HEK293 (cell line): Measurements from ENCODE around the gene CD93.

Experiments
- CTCF ChIA-PET: fragments of 350-600 bp; formaldehyde crosslinking; extraction: SDS; loops from one replicate; lab custom pipeline; 2021; ENCODE audit warnings: antibody characterized with exemption; lab: Yijun Ruan, JAX
- POLR2A ChIA-PET: fragments of 300-600 bp; formaldehyde crosslinking; extraction: SDS; loops from one replicate; lab custom pipeline; 2020; ENCODE audit warnings: antibody characterized with exemption, inconsistent platforms; lab: Yijun Ruan, JAX
- H3K27ac ChIP-seq: fragments of 200-500 bp; sonication (Bioruptor generic); 2 replicates; pipeline ENCODE4 v1.5.1; 2014; ENCODE audit warnings: low read depth, low read length, control low read depth, inconsistent platforms; ENCODE audit errors: extremely low read depth
- H3K36me3 ChIP-seq, 2 experiments: fragments of 200-500 bp in 1 of 2; sonication (Bioruptor generic) in 1 of 2; 1 replicate in 1 of 2; 2 replicates in 1 of 2; pipeline ENCODE4 v1.5.1; 2014 to 2017; ENCODE audit warnings: inconsistent platforms in 2 of 2, low read length in 2 of 2; ENCODE audit not compliant: control insufficient read depth in 2 of 2, insufficient read depth in 1 of 2
- H3K4me1 ChIP-seq: fragments of 200-500 bp; sonication (Bioruptor generic); 2 replicates; pipeline ENCODE4 v1.5.1; 2014; ENCODE audit warnings: mild to moderate bottlenecking, low read length, inconsistent platforms; ENCODE audit not compliant: control insufficient read depth, insufficient read depth
- H3K4me3 ChIP-seq: 2 replicates; pipeline ENCODE4 v1.5.1; 2011; ENCODE audit warnings: low read depth, mild to moderate bottlenecking, control low read depth, low read length, moderate library complexity
- H3K9me3 ChIP-seq: fragments of 200-500 bp; sonication (Bioruptor generic); 2 replicates; pipeline ENCODE4 v1.5.1; 2014; ENCODE audit warnings: low read depth, low read length, inconsistent platforms; ENCODE audit not compliant: control insufficient read depth, insufficient read depth
- INSM2 ChIP-seq: fragments of 450-650 bp; formaldehyde crosslinking; IDR thresholded peaks from 2 replicates; pipeline ENCODE4 v1.5.1; 2016; ENCODE audit warnings: missing biosample characterization, missing genetic modification characterization
- KLF8 ChIP-seq: fragments of 450-650 bp; formaldehyde crosslinking; IDR thresholded peaks from 2 replicates; pipeline ENCODE4 v1.5.1; 2016; ENCODE audit warnings: missing biosample characterization, missing genetic modification characterization
- PRDM1 ChIP-seq: fragments of 450-650 bp; formaldehyde crosslinking; IDR thresholded peaks from 2 replicates; pipeline ENCODE4; 2016; ENCODE audit warnings: missing biosample characterization, missing genetic modification characterization
- REPIN1 ChIP-seq: fragments of 450-650 bp; formaldehyde crosslinking; IDR thresholded peaks from 2 replicates; pipeline ENCODE4 v1.5.1; 2017; ENCODE audit warnings: missing biosample characterization, missing genetic modification characterization, low read depth
- TCF7L2 ChIP-seq: IDR thresholded peaks from 2 replicates; pipeline ENCODE4 v1.6.1; 2011; ENCODE audit warnings: low read depth, mild to moderate bottlenecking, inconsistent platforms, low read length, moderate library complexity, borderline replicate concordance
- WT1 ChIP-seq: fragments of 450-650 bp; formaldehyde crosslinking; IDR thresholded peaks from 2 replicates; pipeline ENCODE4 v1.5.1; 2016; ENCODE audit warnings: missing biosample characterization, missing genetic modification characterization
- ZFP41 ChIP-seq: fragments of 450-650 bp; formaldehyde crosslinking; IDR thresholded peaks from 2 replicates; pipeline ENCODE4 v1.5.1; 2016; ENCODE audit warnings: missing biosample characterization, missing genetic modification characterization, borderline replicate concordance
- ZNF121 ChIP-seq: fragments of 450-650 bp; formaldehyde crosslinking; IDR thresholded peaks from 2 replicates; pipeline ENCODE4 v1.5.1; 2016; ENCODE audit warnings: missing biosample characterization, missing genetic modification characterization
- ZNF155 ChIP-seq: fragments of 450-650 bp; formaldehyde crosslinking; IDR thresholded peaks from 2 replicates; pipeline ENCODE4 v1.5.1; 2016; ENCODE audit warnings: missing biosample characterization, missing genetic modification characterization
- ZNF169 ChIP-seq: fragments of 450-650 bp; formaldehyde crosslinking; IDR thresholded peaks from 2 replicates; pipeline ENCODE4 v1.5.1; 2016; ENCODE audit warnings: missing biosample characterization, missing genetic modification characterization
- ZNF2 ChIP-seq: fragments of 450-650 bp; formaldehyde crosslinking; IDR thresholded peaks from 2 replicates; pipeline ENCODE4 v1.5.1; 2016; ENCODE audit warnings: missing biosample characterization, missing genetic modification characterization
- ZNF266 ChIP-seq: fragments of 450-650 bp; formaldehyde crosslinking; IDR thresholded peaks from 2 replicates; pipeline ENCODE4 v1.5.1; 2016; ENCODE audit warnings: missing biosample characterization, missing genetic modification characterization, low read depth
- ZNF514 ChIP-seq: fragments of 450-650 bp; formaldehyde crosslinking; IDR thresholded peaks from 2 replicates; pipeline ENCODE4 v1.5.1; 2016; ENCODE audit warnings: missing biosample characterization, missing genetic modification characterization
- ZNF561 ChIP-seq: fragments of 450-650 bp; IDR thresholded peaks from 2 replicates; pipeline ENCODE4 v1.5.1; 2018; ENCODE audit warnings: missing biosample characterization, missing genetic modification characterization, borderline replicate concordance
- ZNF660 ChIP-seq: fragments of 450-650 bp; IDR thresholded peaks from 2 replicates; pipeline ENCODE4 v1.5.1; 2018; ENCODE audit warnings: missing biosample characterization, mild to moderate bottlenecking, missing genetic modification characterization
- TF ChIP-seq, protein P1 (sequence below): fragments of 450-650 bp; formaldehyde crosslinking; IDR thresholded peaks from 2 replicates; pipeline ENCODE4 v1.5.1; 2017; ENCODE audit warnings: missing biosample characterization, missing genetic modification characterization
- TF ChIP-seq, protein P2 (sequence below): fragments of 450-650 bp; formaldehyde crosslinking; IDR thresholded peaks from 2 replicates; pipeline ENCODE4 v1.5.1; 2017; ENCODE audit warnings: missing biosample characterization, mild to moderate bottlenecking, missing genetic modification characterization, moderate library complexity

CD93 gene

DNA sequence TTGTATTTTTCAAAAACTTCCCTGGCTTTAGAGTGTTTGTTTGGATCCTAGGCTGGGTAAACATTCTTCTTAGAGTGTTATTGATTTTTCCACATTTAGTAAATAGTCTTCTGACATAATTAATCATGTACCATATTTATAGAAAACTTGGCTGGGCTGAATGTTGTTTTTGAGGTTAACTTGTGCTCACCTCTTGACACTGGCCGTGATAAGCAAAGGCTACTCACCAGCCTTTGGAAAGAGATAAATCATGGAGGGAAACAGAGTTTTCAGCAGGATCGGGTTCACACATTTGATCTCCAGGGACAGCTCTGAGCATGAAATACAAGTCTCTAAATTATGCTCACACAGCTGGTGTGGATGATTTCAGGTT, 6.2 kb upstream of the CD93 start (continued):
- TF ChIP-seq, protein P1, sequence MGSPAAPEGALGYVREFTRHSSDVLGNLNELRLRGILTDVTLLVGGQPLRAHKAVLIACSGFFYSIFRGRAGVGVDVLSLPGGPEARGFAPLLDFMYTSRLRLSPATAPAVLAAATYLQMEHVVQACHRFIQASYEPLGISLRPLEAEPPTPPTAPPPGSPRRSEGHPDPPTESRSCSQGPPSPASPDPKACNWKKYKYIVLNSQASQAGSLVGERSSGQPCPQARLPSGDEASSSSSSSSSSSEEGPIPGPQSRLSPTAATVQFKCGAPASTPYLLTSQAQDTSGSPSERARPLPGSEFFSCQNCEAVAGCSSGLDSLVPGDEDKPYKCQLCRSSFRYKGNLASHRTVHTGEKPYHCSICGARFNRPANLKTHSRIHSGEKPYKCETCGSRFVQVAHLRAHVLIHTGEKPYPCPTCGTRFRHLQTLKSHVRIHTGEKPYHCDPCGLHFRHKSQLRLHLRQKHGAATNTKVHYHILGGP (tag by site-specific recombination), result 0 out of 2 replicates have a peak, but pooled peaks have one; percentile 56
- TF ChIP-seq KLF8 (tag by site-specific recombination), result no peak
- TF ChIP-seq, protein P2, sequence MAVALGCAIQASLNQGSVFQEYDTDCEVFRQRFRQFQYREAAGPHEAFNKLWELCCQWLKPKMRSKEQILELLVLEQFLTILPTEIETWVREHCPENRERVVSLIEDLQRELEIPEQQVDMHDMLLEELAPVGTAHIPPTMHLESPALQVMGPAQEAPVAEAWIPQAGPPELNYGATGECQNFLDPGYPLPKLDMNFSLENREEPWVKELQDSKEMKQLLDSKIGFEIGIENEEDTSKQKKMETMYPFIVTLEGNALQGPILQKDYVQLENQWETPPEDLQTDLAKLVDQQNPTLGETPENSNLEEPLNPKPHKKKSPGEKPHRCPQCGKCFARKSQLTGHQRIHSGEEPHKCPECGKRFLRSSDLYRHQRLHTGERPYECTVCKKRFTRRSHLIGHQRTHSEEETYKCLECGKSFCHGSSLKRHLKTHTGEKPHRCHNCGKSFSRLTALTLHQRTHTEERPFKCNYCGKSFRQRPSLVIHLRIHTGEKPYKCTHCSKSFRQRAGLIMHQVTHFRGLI, result peak; percentile 81
- TF ChIP-seq ZNF155 (tag by site-specific recombination), result no peak

DNA sequence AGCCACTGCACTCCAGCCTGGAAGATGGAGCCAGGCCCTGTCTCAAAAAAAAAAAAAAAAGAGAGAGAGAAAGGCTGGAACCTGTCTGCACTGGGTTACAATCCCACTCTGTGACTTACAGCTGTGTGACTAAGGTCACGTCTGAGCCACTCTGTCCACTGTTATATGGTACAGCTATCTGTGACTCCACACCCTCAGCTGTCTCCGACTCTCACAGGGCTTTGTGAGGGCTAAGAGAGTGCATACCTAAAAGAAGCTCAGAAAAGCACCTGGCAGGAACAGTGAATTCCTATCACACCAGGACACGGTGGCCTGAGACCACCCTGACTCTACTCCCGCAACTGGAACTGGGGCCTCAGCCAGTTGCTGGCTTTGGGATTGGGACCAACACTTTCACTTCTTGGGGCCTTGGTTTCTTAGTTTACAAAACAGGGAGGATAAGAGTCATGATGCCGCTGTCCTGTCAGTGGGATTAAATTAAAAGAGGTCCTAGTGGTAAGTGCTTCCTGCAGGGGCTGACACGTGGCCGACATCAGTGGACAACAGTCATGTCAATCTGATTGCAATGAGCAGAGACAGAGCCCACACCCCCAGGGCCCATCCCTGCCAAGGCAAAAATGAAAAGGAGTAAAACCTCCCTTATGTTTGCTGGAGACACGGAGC, 5.7 kb upstream of the CD93 start:
- no peak for TF ChIP-seq ZNF2 (tag by site-specific recombination)
- no peak for TF ChIP-seq ZNF169 (tag by site-specific recombination)
- TF ChIP-seq ZNF561 (tag by site-specific recombination), result no peak
- POLR2A ChIA-PET, result no interaction called here
- Histone ChIP-seq H3K9me3 (no peaks in the 10 kb centered on the region), H3K36me3 (no peaks in the 10 kb centered on the region), H3K27ac (no peak overlapping the region), H3K4me1 (peaks cover 7% of the 10 kb centered on the region; the same call in 1 of the 2 replicates), H3K4me3 (no peak overlapping the region)
- CTCF ChIA-PET, result interaction anchor here (0.7 kb wide), 1 partner anchor 357 kb away, joined by 4 read pairs; no protein-coding TSS in a partner anchor

DNA sequence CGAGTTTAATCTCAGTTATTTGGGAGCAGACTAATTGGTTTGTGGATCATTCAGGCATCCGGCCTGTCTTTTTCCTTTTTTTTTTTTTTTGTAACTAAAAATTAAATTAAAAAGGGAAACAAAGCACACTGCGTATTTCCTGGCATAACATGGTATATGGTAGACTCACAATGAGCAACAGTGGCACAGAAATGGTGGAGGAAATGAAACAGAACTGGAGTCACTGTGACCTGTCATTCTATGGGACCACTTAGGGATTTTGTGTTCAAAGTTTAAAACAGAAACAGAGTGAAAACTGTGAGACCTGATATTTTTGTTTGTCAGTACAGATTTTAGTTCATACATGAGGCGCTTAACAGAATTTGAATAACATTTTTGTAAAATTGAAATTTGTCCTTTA, 4.8 kb upstream of the CD93 start:
- POLR2A ChIA-PET, result no interaction called here
- Histone ChIP-seq H3K4me1 (peaks cover 7% of the 10 kb centered on the region; the same call in 1 of the 2 replicates), H3K36me3 (no peaks in the 10 kb centered on the region), H3K4me3 (no peak overlapping the region), H3K9me3 (no peaks in the 10 kb centered on the region), H3K27ac (no peak overlapping the region)
- CTCF ChIA-PET, result interaction anchor here (0.7 kb wide), 1 partner anchor 12 kb away, joined by 6 read pairs; no protein-coding TSS in a partner anchor
- TF ChIP-seq ZNF660 (no peak), ZNF266 (tag by site-specific recombination) (no peak), PRDM1 (tag by site-specific recombination) (no peak), INSM2 (tag by site-specific recombination) (no peak), ZFP41 (tag by site-specific recombination) (no peak), ZNF121 (tag by site-specific recombination) (no peak), TCF7L2 (no peak), ZNF514 (tag by site-specific recombination) (no peak), REPIN1 (tag by site-specific recombination) (no peak), WT1 (tag by site-specific recombination) (no peak)
